AG09309 (cell line): ENCODE data around the gene CLSTN1.
A peak's percentile ranks its signal among the peaks of the same experiment; 100 is the strongest.

Experiments used
- DNase-seq: peaks from one replicate; pipeline ENCODE4 v3.0.0-alpha.2; 2010; ENCODE audit warnings: low read depth
- H3K4me3 ChIP-seq: 2 replicates; pipeline ENCODE4 v1.5.1; 2011; ENCODE audit warnings: mild to moderate bottlenecking, low read depth, low read length, moderate library complexity; ENCODE audit not compliant: control insufficient read depth
- TF ChIP-seq, protein P1 (sequence below): IDR thresholded peaks from 2 replicates; pipeline ENCODE4 v1.5.1; 2011; ENCODE audit warnings: mild to moderate bottlenecking, low read depth, low read length, inconsistent platforms; ENCODE audit not compliant: insufficient read depth, control insufficient read depth; ENCODE audit errors: missing control alignments

CLSTN1 gene

GRCh38 chr1:9687120-9687873 lies 136.5 kb downstream of the CLSTN1 start:
- TF ChIP-seq, protein P1, sequence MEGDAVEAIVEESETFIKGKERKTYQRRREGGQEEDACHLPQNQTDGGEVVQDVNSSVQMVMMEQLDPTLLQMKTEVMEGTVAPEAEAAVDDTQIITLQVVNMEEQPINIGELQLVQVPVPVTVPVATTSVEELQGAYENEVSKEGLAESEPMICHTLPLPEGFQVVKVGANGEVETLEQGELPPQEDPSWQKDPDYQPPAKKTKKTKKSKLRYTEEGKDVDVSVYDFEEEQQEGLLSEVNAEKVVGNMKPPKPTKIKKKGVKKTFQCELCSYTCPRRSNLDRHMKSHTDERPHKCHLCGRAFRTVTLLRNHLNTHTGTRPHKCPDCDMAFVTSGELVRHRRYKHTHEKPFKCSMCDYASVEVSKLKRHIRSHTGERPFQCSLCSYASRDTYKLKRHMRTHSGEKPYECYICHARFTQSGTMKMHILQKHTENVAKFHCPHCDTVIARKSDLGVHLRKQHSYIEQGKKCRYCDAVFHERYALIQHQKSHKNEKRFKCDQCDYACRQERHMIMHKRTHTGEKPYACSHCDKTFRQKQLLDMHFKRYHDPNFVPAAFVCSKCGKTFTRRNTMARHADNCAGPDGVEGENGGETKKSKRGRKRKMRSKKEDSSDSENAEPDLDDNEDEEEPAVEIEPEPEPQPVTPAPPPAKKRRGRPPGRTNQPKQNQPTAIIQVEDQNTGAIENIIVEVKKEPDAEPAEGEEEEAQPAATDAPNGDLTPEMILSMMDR = no peak
- no peak for DNase-seq
- peak overlapping the region; percentile 45 for H3K4me3 ChIP-seq

DNA sequence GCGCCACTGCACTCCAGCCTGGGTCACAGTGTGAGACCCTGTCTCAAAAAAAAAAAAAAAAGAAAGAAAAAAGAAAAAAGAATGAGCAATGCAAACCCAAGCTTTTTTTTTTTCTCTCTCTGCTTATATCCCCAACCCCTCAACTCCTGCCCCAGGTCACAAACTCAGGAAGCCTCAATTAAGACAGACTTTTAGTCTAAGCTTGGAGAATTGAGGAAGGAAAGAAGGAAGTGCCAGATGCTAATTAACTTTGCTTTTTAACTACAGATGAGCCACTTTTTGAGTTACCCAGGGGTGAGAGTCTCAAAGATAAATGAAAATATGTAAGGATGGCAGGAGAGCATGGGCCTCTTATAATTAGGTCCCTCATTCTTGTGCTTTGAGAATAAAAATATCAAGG lies 139.0 kb downstream of the CLSTN1 start:
- H3K4me3 ChIP-seq = no peak overlapping the region
- no peak for DNase-seq
- TF ChIP-seq, protein P1 = no peak

- TF ChIP-seq, protein P1 = no peak
- DNase-seq = no peak
- H3K4me3 ChIP-seq = no peak overlapping the region
These were observed 142.9 kb downstream of the CLSTN1 start for GRCh38 chr1:9680828-9681227.

DNA sequence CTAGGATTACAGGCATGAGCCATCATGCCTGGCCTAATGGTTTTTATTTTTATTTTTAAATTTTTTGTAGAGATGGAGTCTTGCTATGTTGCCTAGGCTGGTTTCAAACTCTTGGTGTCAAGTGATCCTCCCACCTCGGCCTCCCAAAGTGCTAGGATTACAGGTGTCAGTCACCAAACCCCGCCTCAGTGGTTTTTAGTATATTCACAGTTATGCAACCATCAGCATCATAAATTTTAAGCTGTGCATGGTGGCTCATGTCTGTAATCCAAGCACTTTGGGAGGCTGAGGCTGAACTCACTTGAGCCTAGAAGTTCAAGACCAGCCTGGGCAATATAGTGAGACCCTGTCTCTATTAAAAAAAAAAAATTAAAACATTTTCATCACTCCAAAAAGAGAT lies 143.7 kb downstream of the CLSTN1 start:
- no peak for DNase-seq
- TF ChIP-seq, protein P1 = no peak

More for the DNA sequence above, 143.7 kb downstream of the CLSTN1 start:
- no peak overlapping the region for H3K4me3 ChIP-seq
